HG03039 (cell line): ENCODE data around the gene MRPL38.
"Not testable (repeated sequence)": the region's sequence is repeated elsewhere in the genome, so short reads cannot be mapped to it uniquely, and the experiment has no call there.

Experiments
- ATAC-seq: cut with Tn5 transposase; IDR thresholded peaks from one replicate; pipeline ENCODE4 v1.9.1; 2021; ENCODE audit warnings: mild to moderate bottlenecking, moderate library complexity; ENCODE audit not compliant: unreplicated experiment

Gene MRPL38

DNA sequence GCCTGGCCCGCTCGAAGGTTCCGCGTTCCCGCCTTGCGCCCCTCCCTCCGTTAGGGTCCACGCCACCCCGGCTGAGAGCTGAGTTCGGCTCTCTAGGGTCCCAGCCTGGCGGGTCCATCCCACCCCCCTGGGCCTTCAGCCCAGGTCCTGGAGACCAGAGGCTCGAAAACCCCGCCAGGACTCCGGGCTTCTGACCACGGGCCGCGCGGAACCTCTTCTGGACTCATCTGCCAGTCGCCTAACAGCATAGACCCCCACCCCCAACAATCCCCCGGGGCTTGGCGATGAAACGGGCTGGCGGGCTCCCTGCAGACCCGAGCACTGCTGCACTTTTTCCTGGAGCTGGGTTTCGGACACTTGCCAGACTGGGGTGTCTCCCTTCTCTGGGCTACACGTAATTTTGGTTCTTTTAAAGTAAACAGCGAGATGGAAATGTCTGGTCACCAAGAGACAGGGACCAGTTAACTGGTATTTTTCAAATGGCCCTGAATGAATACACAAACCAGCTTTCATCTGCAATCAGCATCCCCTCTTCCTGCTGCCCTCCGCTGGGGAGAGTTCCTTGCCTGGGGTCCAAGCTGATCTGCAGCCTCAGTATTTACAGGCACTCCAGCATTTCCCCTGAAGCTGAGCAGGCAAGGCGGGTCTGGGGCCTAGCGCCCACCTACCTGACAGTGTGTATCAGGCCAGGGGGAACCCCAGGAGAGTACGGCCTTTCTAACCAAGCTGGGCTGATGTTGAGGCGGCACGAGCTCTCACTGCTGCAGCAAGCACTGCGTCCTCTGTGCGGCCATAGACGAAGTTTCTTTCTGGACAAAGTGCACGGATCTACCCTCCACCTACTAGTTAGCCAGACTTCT, 7.3 kb downstream of the MRPL38 start:
- ATAC-seq = no peak

DNA sequence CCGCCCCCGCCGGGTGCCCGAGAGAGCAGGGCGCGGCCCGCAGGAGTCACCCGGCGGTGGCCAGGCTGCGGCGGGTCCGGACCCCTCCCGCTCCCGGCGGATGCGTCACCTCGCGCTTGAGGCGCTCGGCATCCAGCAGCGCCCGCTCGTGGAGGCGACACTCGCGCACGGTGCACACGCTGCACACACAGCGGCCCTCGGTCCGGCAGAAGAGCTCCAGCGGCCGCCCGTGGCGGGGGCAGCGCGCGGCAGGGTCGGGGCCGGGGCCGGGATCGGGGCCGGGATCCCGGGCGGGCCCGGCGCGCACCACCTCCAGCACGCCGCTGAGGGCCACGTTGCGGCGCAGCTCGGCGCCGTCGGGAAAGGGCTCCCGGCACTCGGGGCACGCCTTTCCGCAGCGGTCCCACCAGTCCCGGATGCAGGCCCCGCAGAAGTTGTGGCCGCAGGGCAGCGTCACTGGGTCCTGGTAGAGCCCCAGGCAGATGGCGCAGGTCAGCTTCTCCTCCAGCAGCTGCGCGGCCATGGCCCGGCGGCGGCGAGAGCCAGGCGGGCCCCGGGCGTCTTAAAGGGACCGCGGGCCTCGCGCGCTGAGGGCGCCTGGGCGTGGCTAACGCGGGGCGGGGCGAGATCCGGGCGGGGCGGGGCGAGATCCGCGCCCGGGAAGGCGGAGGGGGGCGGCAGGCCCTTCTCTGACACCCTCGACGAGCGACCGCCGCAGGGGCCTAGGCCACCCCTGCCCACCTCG, 8.1 kb downstream of the MRPL38 start, which contains the start of gene TRIM65:
Gene TRIM65 (minus strand): TSS at position 537 of the 745 bp plus-strand sequence. CDS start 14 bp downstream, at position 523.
- peak; percentile 47 for ATAC-seq

DNA sequence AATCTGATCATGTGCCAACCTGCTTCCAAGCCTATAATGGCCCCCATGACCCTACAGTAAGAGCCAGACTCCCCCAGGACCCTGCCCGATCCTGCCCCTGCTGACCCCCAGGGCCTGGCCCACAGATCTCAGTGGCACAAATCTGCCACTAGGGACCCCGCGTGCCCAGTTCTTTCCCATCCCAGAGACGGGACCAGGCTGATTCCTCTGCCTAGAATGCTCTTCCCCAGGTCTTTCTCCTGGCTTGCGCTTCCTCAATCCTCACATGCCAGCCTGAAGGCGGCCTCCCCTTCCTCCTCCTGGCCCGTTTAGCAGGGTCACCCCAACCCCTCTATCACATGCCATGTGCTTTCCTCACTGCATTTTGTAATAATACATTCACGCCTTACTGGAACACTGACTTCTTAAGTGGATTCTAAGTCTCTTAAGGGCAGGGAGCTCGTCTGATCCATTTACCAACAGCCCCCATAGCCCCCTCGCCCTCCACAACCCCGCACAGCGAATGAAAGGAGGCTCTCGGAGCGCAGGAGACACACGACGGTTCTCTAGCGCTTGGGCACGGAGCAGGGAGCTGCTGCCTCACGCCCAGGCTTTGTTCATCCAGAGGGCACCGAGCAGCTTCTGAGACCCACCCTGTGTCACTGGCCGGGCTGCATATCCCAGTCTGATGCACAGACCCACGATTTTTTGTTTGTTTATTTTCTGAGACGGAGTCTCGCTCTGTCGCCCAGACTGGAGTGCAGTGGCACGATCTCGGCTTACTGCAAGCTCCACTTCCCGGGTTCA, 9.1 kb downstream of the MRPL38 start:
- no peak for ATAC-seq

DNA sequence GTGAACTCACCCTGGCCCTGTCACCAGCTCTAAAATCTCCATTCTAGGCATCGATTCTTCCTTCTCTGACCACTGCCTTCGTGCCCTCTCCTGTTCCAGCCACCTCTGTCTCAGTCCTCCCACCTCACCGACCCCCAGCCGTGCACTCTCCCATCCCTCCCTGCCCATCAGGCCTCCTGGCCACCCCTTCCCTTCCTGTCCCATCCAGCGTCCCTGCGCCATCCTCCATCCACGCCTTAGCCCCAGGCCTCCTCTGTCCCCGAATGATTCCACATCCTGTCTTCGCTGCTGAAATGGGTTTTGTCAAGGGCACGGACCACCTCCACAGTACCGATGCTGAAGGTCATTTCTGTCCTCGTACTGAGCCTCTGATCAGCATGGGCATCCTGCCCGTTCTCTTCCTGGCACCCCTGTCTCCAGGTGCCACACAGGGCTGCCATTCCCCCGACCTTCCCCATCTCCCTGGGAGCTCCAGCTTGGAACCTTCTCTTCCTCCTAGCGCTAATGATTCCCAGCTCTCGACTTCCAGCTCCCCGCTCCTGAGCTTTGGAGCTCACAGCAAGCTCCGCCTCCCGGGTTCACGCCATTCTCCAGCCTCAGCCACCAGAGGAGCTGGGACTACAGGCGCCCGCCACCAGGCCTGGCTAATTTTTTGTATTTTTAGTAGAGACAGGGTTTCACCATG, 10.5 kb downstream of the MRPL38 start:
- no peak for ATAC-seq

DNA sequence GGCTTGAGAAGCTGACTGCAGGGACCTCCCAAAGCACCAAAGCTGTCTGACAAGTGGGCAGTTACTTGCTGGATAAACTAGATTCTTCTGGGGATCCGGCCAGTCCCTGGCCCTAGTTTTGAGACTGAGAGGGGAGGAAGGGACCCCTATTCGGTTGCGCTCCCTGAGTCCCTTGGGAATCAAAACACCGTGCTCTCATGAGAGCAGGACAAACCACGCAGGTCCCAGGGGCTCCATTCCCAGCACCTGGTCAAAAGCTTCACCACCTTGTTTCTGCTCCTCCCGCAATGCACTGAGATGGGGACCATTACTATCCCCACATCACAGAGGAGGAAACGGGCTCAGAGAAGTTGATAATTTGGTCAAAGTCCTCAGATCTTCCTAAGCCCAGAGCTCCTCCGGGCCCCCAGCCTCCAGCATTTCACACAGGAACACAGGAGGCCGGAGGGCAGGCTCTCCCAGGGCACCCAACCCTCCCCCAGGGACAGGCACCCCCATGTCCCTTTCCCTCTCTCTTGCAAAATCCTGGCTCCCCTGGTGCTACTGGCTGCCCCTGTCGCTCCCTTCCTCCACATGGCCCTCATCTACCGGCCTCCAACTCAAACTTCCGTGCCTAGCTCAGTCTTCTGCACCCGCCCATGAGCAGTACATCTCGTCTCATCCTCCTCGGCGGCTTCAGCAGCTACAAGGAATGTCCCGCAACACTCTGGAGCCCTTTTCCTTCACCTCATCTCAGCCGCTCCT, 11.2 kb downstream of the MRPL38 start:
- no peak for ATAC-seq

DNA sequence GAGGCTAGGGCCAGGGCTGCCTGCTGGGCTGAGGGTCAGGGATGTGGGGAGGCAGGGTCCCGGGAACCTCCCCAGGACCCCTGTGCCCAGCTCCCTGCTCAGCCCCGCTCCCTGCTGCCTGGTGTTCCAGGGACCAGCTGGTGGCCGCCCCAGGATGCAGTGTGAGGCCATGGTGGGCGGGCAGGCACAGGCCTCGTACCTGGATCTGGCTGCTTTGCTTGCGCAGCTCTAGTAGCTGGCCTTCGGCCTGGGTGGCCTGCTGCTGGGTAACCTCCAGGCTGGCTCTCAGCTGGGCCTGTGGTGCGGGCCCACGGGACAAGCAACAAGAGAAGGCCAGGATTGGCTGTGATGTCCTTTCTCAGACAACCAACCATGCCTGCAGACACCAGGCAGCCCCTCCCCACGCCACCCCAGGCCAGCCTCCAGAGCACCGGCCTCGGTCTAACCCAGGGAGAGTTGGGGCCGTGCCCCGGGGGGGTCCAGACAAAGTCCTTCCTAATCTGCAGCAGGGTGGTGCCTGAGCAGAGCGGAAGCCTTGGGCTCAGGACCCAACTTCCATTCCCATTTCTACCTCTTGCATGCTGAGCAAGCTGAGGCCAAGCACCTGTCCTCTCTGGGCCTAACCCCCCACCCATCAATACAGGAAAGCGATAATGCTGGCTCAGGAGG, 12.0 kb downstream of the MRPL38 start:
- ATAC-seq = no peak

DNA sequence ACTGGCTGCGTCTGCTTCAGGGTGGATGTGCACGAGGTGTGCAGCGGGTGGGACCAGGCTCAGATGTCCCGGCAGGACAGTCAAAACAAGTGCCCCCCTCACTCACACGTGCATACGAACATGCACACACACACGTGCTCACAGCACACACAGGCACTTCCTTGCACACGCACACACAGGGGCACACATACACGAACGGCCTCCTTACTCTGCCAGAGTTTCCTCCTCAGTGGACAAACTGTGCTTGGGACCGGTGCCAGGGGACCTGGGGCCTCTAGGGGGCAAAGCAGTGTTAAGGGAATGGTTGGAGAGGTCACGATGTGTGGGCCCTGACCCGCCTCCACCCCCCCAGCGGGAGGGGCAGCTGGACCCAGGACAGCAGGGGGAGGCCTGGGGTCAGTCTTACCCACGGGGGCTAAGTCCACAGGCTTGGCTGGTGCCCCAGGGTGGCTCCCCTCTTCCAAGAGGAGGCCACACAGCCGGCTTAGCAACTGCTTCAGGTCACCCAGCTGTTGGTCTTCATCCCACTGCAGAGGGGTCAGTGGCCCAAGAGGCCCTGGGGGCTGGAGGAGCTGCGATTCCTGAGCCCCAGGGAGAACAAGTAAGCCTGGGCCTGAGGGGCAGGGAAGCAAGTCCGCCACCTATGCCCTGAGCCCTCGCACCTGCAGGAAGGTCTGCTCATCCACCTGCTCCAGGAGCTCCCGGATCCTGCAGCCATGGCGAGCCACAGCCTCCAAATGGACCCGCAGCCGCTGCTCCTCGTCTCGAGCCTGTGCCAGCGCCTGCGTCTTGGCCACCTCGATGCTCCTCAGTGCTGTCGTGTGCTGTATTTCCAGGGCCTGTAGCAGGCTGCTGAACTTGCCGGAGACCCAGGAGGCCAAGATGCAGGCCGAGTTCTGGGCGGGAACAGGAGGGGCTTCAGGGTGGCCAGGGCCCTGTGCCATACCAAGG, 12.8 kb downstream of the MRPL38 start:
- no peak for ATAC-seq

DNA sequence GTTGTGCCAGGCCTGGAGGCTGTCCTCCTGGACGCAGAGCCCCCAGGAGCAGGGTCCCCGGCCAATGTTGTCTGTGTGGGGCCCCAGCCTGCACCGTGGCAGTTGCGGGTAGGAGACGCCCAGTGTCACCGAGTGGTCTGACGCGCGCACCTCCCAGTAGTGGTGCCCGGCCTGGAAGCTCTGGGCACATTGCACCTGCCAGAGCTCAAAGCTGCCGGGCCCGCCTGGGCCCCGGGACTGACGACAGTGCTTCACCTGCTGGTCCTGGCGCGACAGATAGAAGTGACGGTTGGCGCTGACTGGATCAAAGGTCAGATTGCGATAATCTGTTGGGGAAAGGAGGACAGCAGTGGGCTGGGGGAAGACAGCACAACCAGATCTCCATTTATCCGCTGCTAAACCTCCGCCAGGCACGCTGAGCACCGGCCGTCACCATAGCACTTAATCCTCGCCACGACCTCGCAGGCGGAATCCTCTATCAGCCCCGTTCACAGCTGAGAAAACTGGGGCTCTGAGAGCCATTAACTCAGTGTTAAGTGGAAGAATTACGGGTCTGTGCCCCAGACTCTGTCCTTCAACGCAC, 13.6 kb downstream of the MRPL38 start:
- ATAC-seq = no peak

DNA sequence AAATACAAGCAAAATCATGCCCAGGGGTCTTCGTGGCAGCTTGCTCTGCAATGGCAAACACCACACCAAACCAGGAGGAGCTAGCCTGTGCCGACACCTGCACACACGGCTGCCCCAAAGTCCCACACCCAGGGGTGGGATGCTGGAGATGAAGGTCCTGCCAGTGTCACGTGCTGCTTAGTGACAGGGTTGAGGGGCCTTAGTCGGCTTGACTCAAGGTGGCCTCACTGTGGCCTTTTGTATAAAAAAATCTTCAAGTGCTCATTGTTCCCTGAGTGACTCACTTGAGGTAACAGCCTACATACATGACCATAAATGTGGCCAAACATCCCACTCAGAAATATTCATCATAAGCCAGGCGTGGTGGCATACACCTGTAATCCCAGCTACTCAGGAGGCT, 15.2 kb downstream of the MRPL38 start:
- ATAC-seq = no peak

DNA sequence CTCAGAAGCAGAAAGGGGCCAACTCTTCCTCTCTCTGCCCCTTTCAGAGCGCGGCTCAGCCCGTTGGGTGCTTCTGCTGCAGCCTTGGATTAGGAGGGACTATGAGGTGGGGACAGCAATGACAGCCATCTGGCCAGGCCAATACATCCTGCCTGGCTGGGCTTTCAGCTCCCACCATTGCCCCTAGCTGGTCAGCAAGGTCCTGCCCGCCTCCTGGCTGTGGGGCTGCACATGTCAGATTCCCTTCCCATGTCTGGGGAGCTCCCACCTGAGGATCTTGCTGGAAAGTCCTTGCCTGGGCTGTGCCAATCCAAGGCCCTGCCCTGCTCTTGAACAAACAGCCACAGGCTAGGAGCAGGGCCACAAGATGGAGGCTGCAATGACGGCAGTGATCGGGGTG, 16.2 kb downstream of the MRPL38 start:
- no peak for ATAC-seq

DNA sequence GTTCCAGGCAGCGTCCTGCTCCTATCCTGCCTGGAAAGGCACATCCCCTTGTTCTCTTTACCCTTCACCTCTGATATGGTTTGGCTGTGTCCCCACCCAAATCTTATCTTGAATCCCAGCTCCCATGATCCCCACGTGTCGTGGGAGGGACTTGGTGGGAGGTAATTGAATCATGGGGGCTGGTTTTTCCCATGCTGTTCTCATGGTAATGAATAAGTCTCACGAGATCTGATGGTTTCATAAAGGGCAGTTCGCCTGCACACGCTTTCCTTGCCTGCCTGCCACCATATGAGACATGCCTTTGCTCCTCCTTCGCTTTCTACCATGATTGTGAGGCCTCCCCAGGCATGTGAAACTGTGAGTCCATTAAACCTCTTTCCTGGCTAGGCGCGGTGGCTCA, 18.8 kb downstream of the MRPL38 start:
- ATAC-seq = not testable (repeated sequence)

DNA sequence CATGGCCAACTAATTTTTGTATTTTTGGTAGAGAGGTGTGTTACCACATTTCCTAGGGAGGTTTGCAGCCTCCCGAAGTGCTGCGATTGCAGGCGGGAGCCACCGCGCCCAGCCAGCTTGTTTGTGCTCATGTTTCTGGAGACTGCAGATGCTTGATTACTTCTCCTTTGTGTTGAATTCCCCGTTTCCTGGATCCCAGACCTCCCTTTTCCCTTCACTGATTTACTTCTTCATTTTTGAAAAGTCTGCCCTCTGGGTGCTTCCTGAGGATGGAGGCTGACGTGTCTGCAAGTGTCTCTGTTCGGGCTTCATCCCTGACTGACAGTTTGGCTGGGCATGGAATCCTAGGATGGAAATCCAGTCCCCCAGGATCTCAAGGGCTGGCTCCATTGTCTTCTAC, 19.3 kb downstream of the MRPL38 start:
- no peak for ATAC-seq

DNA sequence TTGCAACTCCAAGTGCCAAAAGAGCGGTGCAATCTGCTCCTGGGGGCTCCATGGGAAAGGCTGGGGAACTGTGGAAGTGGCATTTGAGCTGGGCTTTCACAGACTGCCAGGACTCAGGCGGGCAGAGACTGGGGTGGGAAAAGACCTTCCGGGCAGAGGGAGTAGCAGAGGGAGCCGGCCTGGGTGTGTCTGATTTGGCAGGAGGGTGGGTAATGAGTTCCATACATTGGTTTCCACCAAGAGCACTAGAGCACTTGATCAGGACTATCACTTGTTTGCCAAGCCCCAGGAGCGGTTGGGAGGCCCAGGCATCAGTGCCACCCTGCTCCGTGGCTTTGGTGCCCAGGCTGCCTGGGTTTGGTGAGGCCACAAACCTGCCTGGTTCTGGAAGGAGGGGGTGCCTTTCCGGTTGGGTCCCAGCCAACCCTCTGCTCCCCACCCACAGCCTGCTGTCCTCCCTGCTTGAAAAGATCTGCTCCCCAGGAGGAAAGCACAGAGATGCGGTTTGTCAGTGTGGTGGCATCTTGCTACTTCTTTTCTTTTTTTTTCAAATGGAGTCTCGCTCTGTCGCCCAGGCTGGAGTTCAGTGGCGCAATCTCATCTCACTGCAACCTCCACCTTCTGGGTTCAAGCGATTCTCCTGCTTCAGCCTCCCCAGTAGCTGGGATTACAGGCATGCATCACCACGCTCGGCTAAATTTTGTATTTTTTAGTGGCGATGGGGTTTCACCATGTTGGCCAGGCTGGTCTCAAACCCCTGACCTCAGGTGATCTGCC, 22.8 kb downstream of the MRPL38 start:
- ATAC-seq = no peak

DNA sequence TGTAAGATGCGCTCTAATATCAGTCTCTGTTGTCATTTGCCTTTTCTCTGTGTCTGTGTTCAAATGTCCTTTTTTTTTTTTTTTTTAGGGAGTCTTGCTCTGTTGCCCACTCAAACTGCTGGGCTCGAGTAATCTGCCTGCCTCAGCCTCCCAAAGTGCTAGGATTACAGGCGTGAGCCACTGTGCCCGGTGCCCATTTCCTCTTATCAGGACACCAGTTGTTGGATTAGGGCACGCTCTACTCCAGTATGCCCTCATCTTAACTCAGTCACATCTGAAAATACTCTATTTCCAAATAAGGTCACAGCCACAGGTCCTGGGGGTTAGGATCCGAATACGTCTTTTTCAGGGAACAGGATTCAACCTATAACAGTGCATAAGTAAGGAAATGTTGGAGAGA, 24.4 kb downstream of the MRPL38 start:
- no peak for ATAC-seq

DNA sequence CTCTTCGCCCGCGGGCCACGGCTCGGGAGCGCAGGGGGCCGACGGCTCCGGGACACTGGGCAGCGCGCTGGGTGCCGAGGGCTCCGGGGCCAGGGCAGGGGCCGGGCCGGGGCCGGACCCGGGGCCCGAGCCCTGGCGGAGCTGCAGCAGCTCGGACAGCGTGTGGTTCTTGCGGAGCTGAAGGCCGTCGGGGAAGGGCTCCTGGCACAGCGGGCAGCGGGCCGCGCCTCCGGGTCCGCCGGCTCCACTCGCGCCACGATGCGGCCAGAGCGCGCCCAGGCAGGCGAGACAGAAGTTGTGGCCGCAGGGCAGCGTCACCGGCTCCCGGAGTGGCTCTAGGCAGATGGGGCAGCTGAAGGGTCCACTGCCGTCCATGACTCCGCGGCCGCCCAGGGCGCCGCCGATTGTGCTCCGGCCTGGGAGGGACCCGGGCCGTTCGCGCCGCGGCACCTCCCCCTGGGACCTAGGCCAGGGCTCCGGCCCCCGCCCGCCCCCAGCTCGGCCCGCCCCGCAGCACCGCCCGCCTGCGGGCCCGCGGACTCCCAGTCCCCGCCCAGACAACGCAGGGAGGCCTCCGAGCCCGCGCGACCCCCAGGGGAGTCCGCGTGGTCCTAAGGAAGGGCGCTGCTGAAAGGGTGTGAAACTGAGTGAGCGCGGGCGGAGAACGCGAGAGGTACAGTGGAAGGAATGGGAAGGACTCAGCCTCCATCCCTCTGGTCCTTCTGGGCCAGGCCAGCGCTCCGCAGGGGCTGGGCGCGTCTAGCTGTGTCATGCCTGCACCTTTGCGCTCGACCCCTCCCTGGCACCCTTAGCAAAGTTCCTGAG, 26.3 kb downstream of the MRPL38 start, which contains the start of gene TRIM47:
Gene TRIM47 (minus strand): TSS at position 408 of the 825 bp plus-strand sequence. CDS start 33 bp downstream, at position 375.
- ATAC-seq = no peak

DNA sequence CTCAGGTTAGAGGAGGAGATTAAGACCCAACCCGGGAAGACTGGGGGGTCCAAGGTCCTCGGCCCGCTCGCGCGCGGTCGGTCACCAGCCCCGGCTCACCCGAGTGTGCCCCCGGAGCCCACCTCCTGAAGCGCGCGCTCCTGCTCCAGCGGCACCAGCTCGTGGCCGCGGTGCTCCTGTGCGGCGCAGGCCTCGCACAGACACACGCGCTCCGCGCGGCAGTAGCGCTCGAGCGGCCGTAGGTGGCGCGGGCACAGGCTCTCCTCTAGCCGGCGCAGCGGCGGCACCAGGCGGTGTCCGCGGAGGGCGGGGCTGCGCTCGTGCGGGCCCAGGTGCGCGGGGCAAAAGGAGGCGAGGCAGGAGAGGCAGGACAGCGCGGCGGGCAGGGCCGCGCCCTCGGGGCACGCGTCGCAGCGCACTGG, 26.9 kb downstream of the MRPL38 start:
- no peak for ATAC-seq
